BLaER1 treated with 17β-estradiol and CSF1 and Interleukin-3, amounts not matched to agents 10 nM and 100 nM (cell line): ENCODE measurements around the gene VAC14.

ENCODE experiments used
- H3K27ac ChIP-seq, 11 experiments: shearing (Covaris generic); formaldehyde crosslinking; 2 replicates each; pipeline ENCODE4 v1.8.1; 2022
- H3K27me3 ChIP-seq, 11 experiments: shearing (Covaris generic); formaldehyde crosslinking; 2 replicates each; pipeline ENCODE4 v1.8.1; 2022
- H3K36me3 ChIP-seq, 11 experiments: shearing (Covaris generic); formaldehyde crosslinking; 2 replicates each; pipeline ENCODE4 v1.8.1; 2022
- H3K4me1 ChIP-seq, 10 experiments: shearing (Covaris generic); formaldehyde crosslinking; 2 replicates each; pipeline ENCODE4 v1.8.1; 2022
- H3K4me2 ChIP-seq, 11 experiments: shearing (Covaris generic); formaldehyde crosslinking; 2 replicates each; pipeline ENCODE4 v1.8.1; 2022
- H3K4me3 ChIP-seq, 10 experiments: shearing (Covaris generic); formaldehyde crosslinking; 2 replicates each; pipeline ENCODE4 v1.8.1; 2022
- H3K9ac ChIP-seq, 11 experiments: shearing (Covaris generic); formaldehyde crosslinking; 2 replicates each; pipeline ENCODE4 v1.8.1; 2022
- H3K9me3 ChIP-seq, 11 experiments: shearing (Covaris generic); formaldehyde crosslinking; replicated peaks in 1 of 11; 2 replicates each; pipeline ENCODE4 v1.8.1; 2022
- H4K20me1 ChIP-seq, 11 experiments: shearing (Covaris generic); formaldehyde crosslinking; 2 replicates each; pipeline ENCODE4 v1.8.1; 2022
- Cebpa-rat ChIP-seq, 11 experiments: shearing (Covaris generic); IDR thresholded peaks; 2 replicates each; pipeline ENCODE4 v1.8.1; 2022

VAC14 gene

GRCh38 chr16:70772493-70772892, 28.5 kb downstream of the VAC14 start:
- H3K9me3 ChIP-seq, result no peaks in the 10 kb centered on the region
- H3K36me3 ChIP-seq, result peaks cover 39 to 99% (median 74%) of the 10 kb centered on the region in 11 experiments
- no peaks in the 10 kb centered on the region for H3K27me3 ChIP-seq
- H3K4me3 ChIP-seq, result no peak overlapping the region
- H3K27ac ChIP-seq, result no peak overlapping the region
- H3K4me2 ChIP-seq, result no peak overlapping the region
- H3K9ac ChIP-seq, result no peak overlapping the region
- H3K4me1 ChIP-seq, result peaks cover 0 to 13% (median 0%) of the 10 kb centered on the region in 10 experiments; a peak in 3 of 20 replicates
- TF ChIP-seq Cebpa-rat (IDR thresholded peaks at IDR 0.05), result no peak
- H4K20me1 ChIP-seq, result peaks cover 0 to 90% (median 0%) of the 10 kb centered on the region in 11 experiments; a peak in 10 of 22 replicates

- no peak overlapping the region; a peak in 1 of 22 replicates for H3K4me2 ChIP-seq
- no peak overlapping the region for H3K9ac ChIP-seq
- peaks cover 0 to 13% (median 0%) of the 10 kb centered on the region in 10 experiments; a peak in 3 of 20 replicates for H3K4me1 ChIP-seq
- no peaks in the 10 kb centered on the region for H3K9me3 ChIP-seq
- H3K4me3 ChIP-seq, result no peak overlapping the region
- no peaks in the 10 kb centered on the region for H3K27me3 ChIP-seq
- TF ChIP-seq Cebpa-rat (IDR thresholded peaks at IDR 0.05), result no peak
- H3K36me3 ChIP-seq, result peaks cover 38 to 99% (median 71%) of the 10 kb centered on the region in 11 experiments
- peaks cover 0 to 92% (median 0%) of the 10 kb centered on the region in 11 experiments; a peak in 10 of 22 replicates for H4K20me1 ChIP-seq
- H3K27ac ChIP-seq, result no peak overlapping the region
These were observed 30.1 kb downstream of the VAC14 start for GRCh38 chr16:70770626-70771552.

- Histone ChIP-seq H3K27me3 (no peaks in the 10 kb centered on the region), H4K20me1 (peaks cover 0 to 92% (median 0%) of the 10 kb centered on the region in 11 experiments; a peak in 10 of 22 replicates), H3K9ac (no peak overlapping the region), H3K4me3 (no peak overlapping the region), H3K27ac (no peak overlapping the region), H3K9me3 (no peaks in the 10 kb centered on the region), H3K36me3 (peaks cover 32 to 99% (median 72%) of the 10 kb centered on the region in 11 experiments), H3K4me2 (no peak overlapping the region), H3K4me1 (peaks cover 0 to 13% (median 0%) of the 10 kb centered on the region in 10 experiments; a peak in 3 of 20 replicates)
- no peak for TF ChIP-seq Cebpa-rat (IDR thresholded peaks at IDR 0.05)
These were observed 30.7 kb downstream of the VAC14 start for GRCh38 chr16:70770291-70770625.

- Histone ChIP-seq H3K36me3 (peaks cover 32 to 99% (median 74%) of the 10 kb centered on the region in 11 experiments), H3K4me2 (no peak overlapping the region)
- TF ChIP-seq Cebpa-rat (IDR thresholded peaks at IDR 0.05), result no peak
These were observed 31.2 kb downstream of the VAC14 start for GRCh38 chr16:70769761-70770160.

GRCh38 chr16:70769131-70769530, 31.8 kb downstream of the VAC14 start:
- no peaks in the 10 kb centered on the region for H3K27me3 ChIP-seq
- peaks cover 0 to 13% (median 0%) of the 10 kb centered on the region in 10 experiments; a peak in 3 of 20 replicates for H3K4me1 ChIP-seq
- no peak overlapping the region for H3K4me3 ChIP-seq
- no peak overlapping the region for H3K4me2 ChIP-seq
- H4K20me1 ChIP-seq, result peaks cover 0 to 94% (median 0%) of the 10 kb centered on the region in 11 experiments; a peak in 10 of 22 replicates
- peaks cover 30 to 100% (median 74%) of the 10 kb centered on the region in 11 experiments for H3K36me3 ChIP-seq
- H3K9ac ChIP-seq, result peak overlapping the region in 1 of 11 experiments; percentile 15; a peak in 1 of 22 replicates
- no peak overlapping the region for H3K27ac ChIP-seq
- H3K9me3 ChIP-seq, result no peaks in the 10 kb centered on the region
- TF ChIP-seq Cebpa-rat (IDR thresholded peaks at IDR 0.05), result no peak

More at GRCh38 chr16:70769761-70770160, 31.2 kb downstream of the VAC14 start:
- Histone ChIP-seq H3K27me3 (no peaks in the 10 kb centered on the region), H4K20me1 (peaks cover 0 to 92% (median 0%) of the 10 kb centered on the region in 11 experiments; a peak in 10 of 22 replicates), H3K9ac (no peak overlapping the region), H3K9me3 (no peaks in the 10 kb centered on the region), H3K27ac (no peak overlapping the region), H3K4me3 (no peak overlapping the region), H3K4me1 (peaks cover 0 to 13% (median 0%) of the 10 kb centered on the region in 10 experiments; a peak in 3 of 20 replicates)

GRCh38 chr16:70768203-70768580, 32.8 kb downstream of the VAC14 start:
- H3K4me2 ChIP-seq, result no peak overlapping the region

GRCh38 chr16:70767377-70768202, 33.4 kb downstream of the VAC14 start:
- H3K4me3 ChIP-seq, result no peak overlapping the region
- no peaks in the 10 kb centered on the region for H3K9me3 ChIP-seq
- H3K4me2 ChIP-seq, result no peak overlapping the region
- no peak overlapping the region for H3K27ac ChIP-seq
- H4K20me1 ChIP-seq, result peaks cover 0 to 96% (median 0%) of the 10 kb centered on the region in 11 experiments; a peak in 10 of 22 replicates
- peaks cover 0 to 13% (median 0%) of the 10 kb centered on the region in 10 experiments; a peak in 3 of 20 replicates for H3K4me1 ChIP-seq
- H3K36me3 ChIP-seq, result peaks cover 26 to 100% (median 74%) of the 10 kb centered on the region in 11 experiments
- no peak overlapping the region for H3K9ac ChIP-seq
- no peak for TF ChIP-seq Cebpa-rat (IDR thresholded peaks at IDR 0.05)
- H3K27me3 ChIP-seq, result no peaks in the 10 kb centered on the region

More at GRCh38 chr16:70768203-70768580, 32.8 kb downstream of the VAC14 start:
- Histone ChIP-seq H3K36me3 (peaks cover 23 to 100% (median 74%) of the 10 kb centered on the region in 11 experiments), H3K27ac (no peak overlapping the region), H3K4me1 (peaks cover 0 to 13% (median 0%) of the 10 kb centered on the region in 10 experiments; a peak in 3 of 20 replicates), H3K27me3 (no peaks in the 10 kb centered on the region), H4K20me1 (peaks cover 0 to 96% (median 0%) of the 10 kb centered on the region in 11 experiments; a peak in 10 of 22 replicates), H3K4me3 (no peak overlapping the region), H3K9ac (no peak overlapping the region), H3K9me3 (no peaks in the 10 kb centered on the region)
- no peak for TF ChIP-seq Cebpa-rat (IDR thresholded peaks at IDR 0.05)

GRCh38 chr16:70766658-70767057, 34.3 kb downstream of the VAC14 start:
- H3K4me2 ChIP-seq, result no peak overlapping the region
- no peak overlapping the region for H3K4me3 ChIP-seq
- H3K36me3 ChIP-seq, result peaks cover 30 to 100% (median 74%) of the 10 kb centered on the region in 11 experiments
- no peaks in the 10 kb centered on the region for H3K27me3 ChIP-seq
- peaks cover 0 to 96% (median 0%) of the 10 kb centered on the region in 11 experiments; a peak in 11 of 22 replicates for H4K20me1 ChIP-seq
- TF ChIP-seq Cebpa-rat (IDR thresholded peaks at IDR 0.05), result no peak
- H3K4me1 ChIP-seq, result peaks cover 0 to 13% (median 0%) of the 10 kb centered on the region in 10 experiments; a peak in 3 of 20 replicates
- no peaks in the 10 kb centered on the region for H3K9me3 ChIP-seq
- H3K9ac ChIP-seq, result peak overlapping the region in 2 of 11 experiments; percentile 4 to 15; a peak in 1 of 22 replicates
- no peak overlapping the region for H3K27ac ChIP-seq
